ENCODE data around the gene DNAJC28.
A peak's percentile ranks its signal among the peaks of the same experiment; 100 is the strongest.

DNAJC28 gene

GRCh38 chr21:33481314-33481943 is 10.1 kb downstream of the DNAJC28 start:
- no peak for TF ChIP-seq CTCF (conservative IDR thresholded peaks at IDR 0.05)
- no peak for TF ChIP-seq ZFX (IDR thresholded peaks at IDR 0.05)
- H3K27ac ChIP-seq = no peak overlapping the region

- no peak for TF ChIP-seq CTCF (conservative IDR thresholded peaks at IDR 0.05)
- no peak for TF ChIP-seq ZFX (IDR thresholded peaks at IDR 0.05)
Observed at GRCh38 chr21:33480481-33481103, 10.9 kb downstream of the DNAJC28 start.

DNA sequence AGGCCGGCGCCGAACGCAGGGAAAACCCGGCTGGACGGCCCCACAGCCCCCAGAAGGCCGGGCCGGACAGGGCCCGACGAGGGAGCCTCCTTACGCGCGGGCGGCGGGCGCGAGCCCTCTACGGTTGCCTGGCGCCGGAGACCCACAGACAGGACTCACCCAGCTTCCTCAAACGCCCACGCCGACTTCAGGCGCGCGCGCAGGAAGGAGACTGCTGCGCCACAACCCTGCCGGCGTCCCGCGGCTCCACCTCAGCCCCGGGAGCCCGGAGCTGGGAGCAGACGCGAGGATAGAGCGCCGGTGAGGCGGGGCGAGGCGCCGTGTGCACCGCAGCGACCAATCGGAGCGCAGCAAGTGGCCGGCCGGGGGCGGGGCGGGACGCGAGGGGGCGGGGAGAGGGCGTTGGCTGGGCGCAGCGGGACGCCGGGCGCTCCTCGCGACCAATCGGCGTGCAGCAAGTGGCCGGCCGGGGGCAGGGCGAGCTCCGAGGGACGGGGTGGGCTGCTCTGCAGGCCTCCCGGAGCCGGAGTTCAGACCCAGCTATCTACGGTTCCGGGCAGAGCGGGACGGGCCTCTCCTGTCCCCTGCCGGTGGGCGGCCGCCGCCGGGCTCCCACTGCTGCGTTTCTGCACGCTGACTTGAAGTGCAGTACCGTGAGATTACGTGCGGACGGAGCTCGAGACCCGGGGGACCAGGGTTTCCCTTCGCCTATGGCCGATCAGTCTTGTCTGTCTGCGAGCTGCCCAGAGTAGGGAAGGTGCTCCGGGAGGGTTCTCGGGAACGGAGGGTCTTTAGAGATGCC is 11.6 kb downstream of the DNAJC28 start, which contains the start of gene TMEM50B:
TSS of gene TMEM50B (minus strand) at position 296 of the 802 bp plus-strand sequence. CDS start 11,089 bp downstream, outside the sequence.
- TF ChIP-seq ZFX (IDR thresholded peaks at IDR 0.05) = peak; percentile 85
- TF ChIP-seq CTCF (conservative IDR thresholded peaks at IDR 0.05) = peak; percentile 19
- peak within 1 kb of the TSS; percentile 96 for H3K27ac ChIP-seq

More at GRCh38 chr21:33480481-33481103, 10.9 kb downstream of the DNAJC28 start:
- H3K27ac ChIP-seq = peak overlapping the region; percentile 96

GRCh38 chr21:33478935-33479678 is 12.4 kb downstream of the DNAJC28 start:
- H3K27ac ChIP-seq = peak overlapping the region; percentile 96
- TF ChIP-seq ZFX (IDR thresholded peaks at IDR 0.05) = no peak; the same call in 1 of the 2 replicates
- peak; percentile 6; the same call in 1 of the 2 replicates for TF ChIP-seq CTCF (conservative IDR thresholded peaks at IDR 0.05)

DNA sequence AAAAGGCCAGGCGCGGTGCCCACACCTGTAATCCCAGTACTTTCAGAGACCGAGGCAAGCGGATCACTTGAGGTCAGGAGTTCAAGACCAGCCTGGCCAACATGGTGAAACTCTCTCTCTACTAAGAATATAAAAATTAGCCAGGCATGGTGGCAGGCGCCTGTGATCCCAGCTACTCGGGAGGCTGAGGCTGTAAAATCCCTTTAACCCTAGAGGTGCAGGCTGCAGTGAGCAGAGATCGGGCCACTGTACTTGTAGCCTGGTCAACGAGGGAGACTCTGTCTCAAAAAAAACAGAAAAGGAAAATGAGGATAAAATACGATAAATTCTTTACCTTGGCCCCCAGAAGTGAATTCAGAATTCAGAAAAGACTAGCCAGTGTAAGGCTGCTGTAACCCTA is 13.3 kb downstream of the DNAJC28 start:
- H3K27ac ChIP-seq = peak overlapping the region; percentile 96
- TF ChIP-seq CTCF (conservative IDR thresholded peaks at IDR 0.05) = no peak
- no peak for TF ChIP-seq ZFX (IDR thresholded peaks at IDR 0.05)

GRCh38 chr21:33477066-33477465 is 14.4 kb downstream of the DNAJC28 start:
- TF ChIP-seq ZFX (IDR thresholded peaks at IDR 0.05) (no peak), CTCF (conservative IDR thresholded peaks at IDR 0.05) (no peak)
- H3K27ac ChIP-seq = no peak overlapping the region
